Muscle of leg (tissue), 11 donors: Measurements from ENCODE around the gene MEDAG. TPM values are rescaled to one million over a fixed set of nuclear protein-coding genes. Genes with fewer than 3 reads are reported as not detected.

Source experiments
- DNase-seq: peaks from one replicate; pipeline ENCODE4 v3.0.0; 2013
- H3K27ac ChIP-seq: one replicate; pipeline ENCODE4 v1.5.1; 2013; ENCODE audit warnings: mild to moderate bottlenecking, low read length, control low read depth
- H3K27me3 ChIP-seq: one replicate; pipeline ENCODE4 v1.6.1; 2013; ENCODE audit warnings: low read length; ENCODE audit not compliant: control insufficient read depth, insufficient read depth
- H3K36me3 ChIP-seq: one replicate; pipeline ENCODE4 v1.6.1; 2013; ENCODE audit warnings: low read length; ENCODE audit not compliant: control insufficient read depth, insufficient read depth
- H3K4me1 ChIP-seq: one replicate; pipeline ENCODE4 v1.6.1; 2013; ENCODE audit warnings: low read length; ENCODE audit not compliant: control insufficient read depth, insufficient read depth
- H3K4me3 ChIP-seq: one replicate; pipeline ENCODE4 v1.5.1; 2013; ENCODE audit warnings: low read length, control low read depth
- H3K9me3 ChIP-seq: replicated peaks from 2 replicates; pipeline ENCODE4 v1.6.1; 2013; ENCODE audit warnings: low read depth, low read length; ENCODE audit not compliant: control insufficient read depth
- WGBS: methylation state at CpG from one replicate; pipeline ENCODE4 v1.1.5; 2013; ENCODE audit warnings: missing lambda C conversion rate; ENCODE audit not compliant: insufficient coverage; 5-methylcytosine and 5-hydroxymethylcytosine counted together
- polyA plus RNA-seq, 8 donors: library from polyadenylated mRNA; unstranded; fragments of 120-200 nt; gene quantifications; one replicate each; pipeline versions ENCODE4 v1.2.1 to v1.2.3, GENCODE V29; 2013; ENCODE audit warnings: inconsistent platforms in 1 of 8, low replicate concordance in 1 of 8; ENCODE audit not compliant: insufficient read length in 8 of 8, insufficient read depth in 1 of 8
- total RNA-seq: library from RNA; stranded (reverse); fragments of 120-200 nt; gene quantifications from one replicate; pipeline ENCODE4 v1.2.4, GENCODE V29; 2013

MEDAG gene
- total and polyA plus RNA-seq, 9 donors: 4.7 to 9.7 (median 8.1) TPM

DNA sequence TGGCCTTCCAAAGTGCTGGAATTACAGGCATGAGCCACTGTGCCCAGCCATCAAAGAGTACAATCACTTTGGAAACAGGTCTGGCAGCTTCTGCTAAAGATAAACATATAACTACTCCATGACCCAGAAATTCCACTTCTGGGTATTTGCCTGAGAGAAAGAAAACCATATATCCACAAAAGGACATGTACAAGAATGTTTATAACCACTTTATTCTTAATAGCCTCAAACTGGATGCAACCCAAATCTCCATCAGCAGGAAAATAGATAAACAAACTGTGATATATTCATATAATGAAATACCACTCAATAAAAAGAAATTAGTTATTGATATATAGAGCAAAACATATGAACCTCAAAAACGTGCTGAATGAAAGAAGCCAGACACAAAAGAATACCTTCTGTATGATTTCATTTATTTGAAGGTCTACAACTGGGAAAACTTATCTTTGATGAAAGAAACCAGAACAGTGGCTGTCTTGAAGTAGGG lies 66.9 kb downstream of the MEDAG start:
- H3K4me3 ChIP-seq: no peak overlapping the region
- H3K27ac ChIP-seq: no peak overlapping the region
- no peak for DNase-seq
- H3K36me3 ChIP-seq: no peaks in the 10 kb centered on the region
- no peaks in the 10 kb centered on the region for H3K27me3 ChIP-seq
- WGBS: no CpG with 5 or more reads among the region's 1 CpG
- H3K9me3 ChIP-seq: no peaks in the 10 kb centered on the region
- no peaks in the 10 kb centered on the region for H3K4me1 ChIP-seq

DNA sequence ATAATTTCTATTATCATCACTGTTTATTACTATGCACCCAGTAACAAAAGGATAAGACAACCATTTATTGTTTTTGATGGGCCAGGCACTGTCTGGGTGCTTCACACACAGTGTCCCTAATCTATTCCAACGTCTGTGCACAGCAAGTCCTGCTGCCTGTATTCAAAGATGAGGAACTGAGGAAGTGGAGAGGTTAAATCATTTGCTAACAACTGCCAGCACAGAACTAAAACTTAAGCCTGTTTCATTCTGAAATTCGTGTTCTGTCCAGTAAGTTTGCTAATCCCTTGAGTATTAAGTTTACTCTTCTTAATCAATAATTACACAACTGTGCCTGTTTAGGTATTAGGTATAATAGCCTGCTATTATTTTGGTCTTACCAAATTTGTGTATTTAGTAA lies 68.3 kb downstream of the MEDAG start:
- Histone ChIP-seq H3K9me3 (no peaks in the 10 kb centered on the region), H3K36me3 (no peaks in the 10 kb centered on the region), H3K27ac (no peak overlapping the region), H3K4me3 (no peak overlapping the region), H3K4me1 (no peaks in the 10 kb centered on the region), H3K27me3 (no peaks in the 10 kb centered on the region)
- no CpG with 5 or more reads among the region's 2 CpGs for WGBS
- DNase-seq: no peak

Other genes starting within 250 kb of the MEDAG start
- 3.6 TPM for gene ALOX5AP, start 170.7 kb upstream of the MEDAG start, total RNA-seq
- 1 to 10 TPM; 3.6 to 7.2 (median 5.7) TPM for gene ALOX5AP, start 170.7 kb upstream of the MEDAG start, polyA plus RNA-seq
- 0.09 TPM for gene TEX26, start 26.4 kb downstream of the MEDAG start, total RNA-seq
- under 1 TPM in 6 of 8 donors, not detected in 2; 0.19 to 0.34 (median 0.29) TPM for gene TEX26, start 26.4 kb downstream of the MEDAG start, polyA plus RNA-seq